SK-N-MC (cell line): ENCODE results near the gene HEATR5A.

ENCODE experiments used
- EZH2 ChIP-seq: fragments of 200-600 bp; sonication (generic); IDR thresholded peaks from one replicate; pipeline ENCODE4 v1.6.1; 2017; ENCODE audit warnings: antibody characterized with exemption
- FOXP2 ChIP-seq: optimal IDR thresholded peaks from 2 replicates; pipeline ENCODE3; 2011; ENCODE audit warnings: mild to moderate bottlenecking, moderate library complexity; ENCODE audit not compliant: insufficient read depth; ENCODE audit errors: extremely low read length, control extremely low read depth
- POLR2AphosphoS5 ChIP-seq: IDR thresholded peaks from 2 replicates; pipeline ENCODE4 v1.6.1; 2012; ENCODE audit warnings: mild to moderate bottlenecking, low read depth, low read length, borderline replicate concordance

- no peak for TF ChIP-seq EZH2
- no peak for TF ChIP-seq POLR2AphosphoS5
- no peak for TF ChIP-seq FOXP2
Measured at GRCh38 chr14:31391473-31391872, 28.9 kb downstream of the HEATR5A start.
